Subcutaneous adipose tissue (tissue), 4 donors: ENCODE results near the gene MEIS2. TPM values are rescaled to one million over a fixed set of nuclear protein-coding genes. Genes with fewer than 3 reads are reported as not detected.

Experiments
- total RNA-seq, 4 donors: library from RNA; depleted of rRNA; stranded (reverse); fragments of >200 nt; gene quantifications; one replicate each; pipeline ENCODE4 v1.1.0, GENCODE V29; 2016
- TF ChIP-seq, protein P1 (sequence below): fragments of 450-650 bp; IDR thresholded peaks from one replicate; pipeline ENCODE4 v1.5.1; 2016; ENCODE audit warnings: low read depth, mild to moderate bottlenecking, control low read depth, antibody characterized with exemption, moderate library complexity

The MEIS2 gene
- total RNA-seq, 4 donors from 2014 or later = 10.3 to 21.7 (median 14.9) TPM

DNA sequence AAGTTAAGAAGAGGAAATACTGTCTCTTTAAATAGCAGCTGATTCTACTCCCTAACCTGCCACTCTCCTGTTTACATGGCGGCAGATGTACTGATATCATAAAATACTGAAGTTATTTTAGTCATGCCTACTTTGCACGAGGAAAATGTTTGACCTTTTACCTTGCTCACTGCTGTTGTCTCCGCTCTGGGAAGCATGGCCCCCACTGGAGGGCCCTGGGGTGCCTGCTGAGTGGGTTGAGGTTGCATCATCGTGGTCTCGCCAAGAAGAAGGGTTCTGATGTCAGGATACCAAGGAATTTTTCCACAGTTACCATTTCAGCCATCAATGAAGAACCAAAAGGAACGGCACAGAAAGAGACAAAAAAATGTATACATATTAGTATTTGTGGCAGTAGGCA is 16.7 kb downstream of the MEIS2 start:
- TF ChIP-seq, protein P1, sequence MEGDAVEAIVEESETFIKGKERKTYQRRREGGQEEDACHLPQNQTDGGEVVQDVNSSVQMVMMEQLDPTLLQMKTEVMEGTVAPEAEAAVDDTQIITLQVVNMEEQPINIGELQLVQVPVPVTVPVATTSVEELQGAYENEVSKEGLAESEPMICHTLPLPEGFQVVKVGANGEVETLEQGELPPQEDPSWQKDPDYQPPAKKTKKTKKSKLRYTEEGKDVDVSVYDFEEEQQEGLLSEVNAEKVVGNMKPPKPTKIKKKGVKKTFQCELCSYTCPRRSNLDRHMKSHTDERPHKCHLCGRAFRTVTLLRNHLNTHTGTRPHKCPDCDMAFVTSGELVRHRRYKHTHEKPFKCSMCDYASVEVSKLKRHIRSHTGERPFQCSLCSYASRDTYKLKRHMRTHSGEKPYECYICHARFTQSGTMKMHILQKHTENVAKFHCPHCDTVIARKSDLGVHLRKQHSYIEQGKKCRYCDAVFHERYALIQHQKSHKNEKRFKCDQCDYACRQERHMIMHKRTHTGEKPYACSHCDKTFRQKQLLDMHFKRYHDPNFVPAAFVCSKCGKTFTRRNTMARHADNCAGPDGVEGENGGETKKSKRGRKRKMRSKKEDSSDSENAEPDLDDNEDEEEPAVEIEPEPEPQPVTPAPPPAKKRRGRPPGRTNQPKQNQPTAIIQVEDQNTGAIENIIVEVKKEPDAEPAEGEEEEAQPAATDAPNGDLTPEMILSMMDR = no peak

DNA sequence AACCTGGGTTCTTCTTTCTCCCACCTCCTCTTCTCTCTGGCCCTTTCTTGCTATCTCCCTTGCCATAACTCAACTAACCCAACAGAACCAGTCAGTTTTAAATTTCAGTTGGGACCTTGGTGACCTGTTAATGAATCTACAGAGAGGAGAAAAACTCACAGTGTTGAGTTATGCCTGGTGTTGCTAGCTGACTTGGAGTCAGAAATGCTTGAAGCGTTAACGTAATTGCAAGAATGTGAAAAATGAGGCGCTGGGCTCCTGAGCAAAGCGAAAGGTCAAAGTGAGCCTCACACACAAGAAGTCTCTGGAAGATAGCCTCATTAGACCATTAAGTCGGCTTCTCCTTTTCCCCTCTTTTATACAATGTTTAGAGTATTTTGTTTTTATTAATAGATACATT is 18.4 kb downstream of the MEIS2 start:
- TF ChIP-seq, protein P1 = no peak

DNA sequence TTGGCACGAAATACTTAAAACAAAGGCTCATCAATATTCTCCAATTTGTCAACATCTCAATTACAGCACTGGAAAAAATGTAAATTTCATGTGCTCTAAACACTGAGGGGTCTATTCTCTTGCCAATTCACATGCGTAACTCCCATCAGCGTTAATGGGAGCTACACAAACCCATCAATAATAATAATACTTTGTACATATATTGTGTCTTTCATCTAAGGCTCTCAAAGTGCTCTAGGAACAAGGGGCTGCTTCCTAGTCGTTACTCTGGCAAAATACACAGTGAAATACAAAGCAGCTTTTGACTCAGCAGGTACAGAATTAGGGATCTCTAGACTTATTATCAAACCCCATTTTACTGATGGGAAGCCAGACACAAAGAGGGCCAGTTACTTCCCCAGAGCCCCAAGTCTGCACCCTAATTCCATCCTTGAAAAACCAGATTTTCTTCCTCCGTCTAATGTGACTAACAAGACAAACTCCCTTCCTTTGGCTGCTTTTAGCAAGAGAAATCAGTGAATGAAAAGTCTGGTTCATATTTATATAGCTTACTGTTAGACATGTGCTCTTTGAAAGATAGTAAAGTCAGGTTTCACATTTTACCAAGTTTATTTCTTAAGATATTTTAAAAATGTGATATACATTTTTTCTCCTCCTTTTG is 20.0 kb downstream of the MEIS2 start:
- TF ChIP-seq, protein P1 = no peak

DNA sequence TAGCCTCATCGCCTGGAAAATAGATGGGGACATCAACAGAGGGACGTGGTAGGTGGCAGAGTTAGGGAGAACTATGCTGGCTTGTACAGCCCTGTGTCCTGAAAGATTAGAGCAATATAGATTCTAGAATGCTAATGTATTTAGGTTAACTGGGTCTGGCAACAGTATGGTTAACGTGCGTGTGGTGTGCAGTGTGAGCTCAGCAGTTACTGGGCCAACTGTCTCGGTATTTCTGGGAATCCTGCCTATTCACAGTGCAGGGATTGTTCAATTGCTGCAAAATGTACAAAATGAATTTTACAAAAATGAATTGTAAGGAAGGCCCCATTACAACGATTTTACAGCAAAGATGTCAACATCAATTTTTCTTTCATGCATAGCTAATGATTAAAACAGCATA is 20.6 kb downstream of the MEIS2 start:
- TF ChIP-seq, protein P1 = no peak

DNA sequence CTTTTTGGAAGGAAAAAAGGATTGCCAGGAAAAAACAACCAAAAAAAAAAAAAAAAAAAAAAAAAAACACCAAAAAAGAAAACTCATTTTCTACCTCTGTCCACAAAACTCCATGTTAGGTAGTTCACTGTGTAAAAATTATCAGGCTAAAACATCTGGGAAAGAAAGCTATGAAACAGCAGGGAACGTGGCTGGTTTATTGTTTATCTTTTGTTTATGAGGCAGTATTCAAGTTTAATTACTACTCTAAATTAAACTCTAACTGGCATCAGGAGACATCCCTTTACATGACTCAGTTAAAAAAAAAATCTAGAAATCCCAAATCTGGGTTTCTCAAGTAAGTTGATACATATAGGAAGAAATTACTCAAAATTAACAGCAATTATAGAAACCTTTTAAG is 21.8 kb downstream of the MEIS2 start:
- TF ChIP-seq, protein P1 = no peak

DNA sequence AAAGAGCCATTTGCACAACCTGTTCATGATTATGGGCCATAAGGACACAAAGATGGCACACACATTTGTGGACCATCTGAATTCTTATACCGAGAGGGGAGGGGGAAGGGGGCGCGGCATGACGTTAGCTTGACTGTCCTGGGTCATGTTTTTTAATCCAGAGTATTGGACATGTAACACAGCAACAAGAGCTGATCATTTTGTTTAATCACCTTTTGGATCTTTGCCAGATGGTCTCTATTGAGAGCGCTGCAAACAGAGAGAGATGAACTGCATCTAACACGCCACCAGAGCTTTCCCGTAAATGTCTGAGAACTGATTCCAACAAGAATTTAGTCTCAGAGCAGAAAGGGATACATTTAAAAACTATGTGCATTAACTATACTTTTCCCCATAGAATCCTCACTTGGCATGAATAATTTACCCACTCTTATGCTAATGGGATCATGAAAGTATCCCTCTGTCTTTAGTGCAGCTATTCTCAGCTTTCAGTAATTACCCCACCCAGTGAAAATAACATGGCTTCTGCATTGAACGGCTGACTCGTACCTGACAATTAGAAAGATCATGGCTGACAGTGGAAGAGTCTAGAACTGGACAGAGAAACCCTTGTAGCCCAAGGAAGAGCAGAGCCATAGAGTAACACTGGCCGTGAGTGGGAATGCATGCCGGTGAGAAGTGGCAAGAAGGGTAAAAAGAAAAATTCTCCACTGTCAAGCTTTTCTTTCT is 22.6 kb downstream of the MEIS2 start:
- TF ChIP-seq, protein P1 = no peak

DNA sequence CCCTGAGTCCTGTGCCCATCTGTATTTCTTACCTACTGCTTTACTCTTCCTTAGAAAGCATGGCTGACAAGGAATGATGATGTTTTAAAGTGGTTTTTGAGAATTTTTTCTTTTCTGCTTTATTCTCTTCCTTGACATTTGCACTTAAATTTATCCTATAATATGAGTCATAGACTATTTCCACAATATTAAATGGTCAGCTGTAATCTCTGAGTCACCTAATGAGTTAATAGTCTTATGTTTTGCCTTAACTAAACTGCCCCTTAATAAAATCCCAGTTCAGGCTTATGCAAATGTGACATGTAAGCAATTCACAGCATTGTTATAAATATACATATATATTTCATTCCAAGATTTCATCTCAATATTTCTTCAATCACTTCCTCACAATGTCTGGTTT is 23.8 kb downstream of the MEIS2 start:
- TF ChIP-seq, protein P1 = no peak
